ENCODE data around the gene MORN1. TPM values are rescaled to one million over a fixed set of nuclear protein-coding genes. Genes with fewer than 3 reads are reported as not detected.
A peak's percentile ranks its signal among the peaks of the same experiment; 100 is the strongest.
"Not testable (repeated sequence)": the region's sequence is repeated elsewhere in the genome, so short reads cannot be mapped to it uniquely, and the experiment has no call there.

Gene MORN1
- total RNA-seq, 1 donor from 2014 or later = 10.8 TPM

- Mint-ChIP-seq H3K4me1 (ENCODE audit: low read depth, unreplicated experiment) (peaks cover 20% of the 10 kb centered on the region), H3K27ac (ENCODE audit: unreplicated experiment) (no peak overlapping the region), H3K36me3 (ENCODE audit: unreplicated experiment) (no peaks in the 10 kb centered on the region), H3K4me3 (ENCODE audit: unreplicated experiment) (no peak overlapping the region), H3K9me3 (ENCODE audit: unreplicated experiment) (peaks cover 21% of the 10 kb centered on the region), H3K27me3 (ENCODE audit: unreplicated experiment) (peaks cover 23% of the 10 kb centered on the region)
- TF ChIP-seq CTCF (IDR thresholded peaks at IDR 0.05; ENCODE audit: partially characterized antibody, unreplicated experiment) = no peak
- DNase-seq = no peak
These were observed 93.9 kb downstream of the MORN1 start for GRCh38 chr1:2297246-2298011.

GRCh38 chr1:2296614-2297013, 94.7 kb downstream of the MORN1 start:
- Mint-ChIP-seq H3K4me3 (ENCODE audit: unreplicated experiment) (no peak overlapping the region), H3K27me3 (ENCODE audit: unreplicated experiment) (peaks cover 23% of the 10 kb centered on the region), H3K4me1 (ENCODE audit: low read depth, unreplicated experiment) (peaks cover 25% of the 10 kb centered on the region), H3K27ac (ENCODE audit: unreplicated experiment) (peak overlapping the region; percentile 54), H3K9me3 (ENCODE audit: unreplicated experiment) (peaks cover 21% of the 10 kb centered on the region), H3K36me3 (ENCODE audit: unreplicated experiment) (no peaks in the 10 kb centered on the region)
- no peak for DNase-seq
- no peak for TF ChIP-seq CTCF (IDR thresholded peaks at IDR 0.05; ENCODE audit: partially characterized antibody, unreplicated experiment)

GRCh38 chr1:2296211-2296610, 95.1 kb downstream of the MORN1 start:
- Mint-ChIP-seq H3K27me3 (ENCODE audit: unreplicated experiment) (peaks cover 24% of the 10 kb centered on the region), H3K9me3 (ENCODE audit: unreplicated experiment) (peaks cover 23% of the 10 kb centered on the region), H3K27ac (ENCODE audit: unreplicated experiment) (peak overlapping the region; percentile 54), H3K4me1 (ENCODE audit: low read depth, unreplicated experiment) (peaks cover 25% of the 10 kb centered on the region)
- DNase-seq; H3K36me3 Mint-ChIP-seq (ENCODE audit: unreplicated experiment); H3K4me3 Mint-ChIP-seq (ENCODE audit: unreplicated experiment): not testable (repeated sequence)

GRCh38 chr1:2295526-2295925, 95.8 kb downstream of the MORN1 start:
- H3K4me3 Mint-ChIP-seq (ENCODE audit: unreplicated experiment) = no peak overlapping the region
- DNase-seq = no peak
- no peak for TF ChIP-seq CTCF (IDR thresholded peaks at IDR 0.05; ENCODE audit: partially characterized antibody, unreplicated experiment)
- peaks cover 22% of the 10 kb centered on the region for H3K27me3 Mint-ChIP-seq (ENCODE audit: unreplicated experiment)
- no peaks in the 10 kb centered on the region for H3K36me3 Mint-ChIP-seq (ENCODE audit: unreplicated experiment)
- H3K27ac Mint-ChIP-seq (ENCODE audit: unreplicated experiment) = peak overlapping the region; percentile 80
- peaks cover 31% of the 10 kb centered on the region for H3K4me1 Mint-ChIP-seq (ENCODE audit: low read depth, unreplicated experiment)
- H3K9me3 Mint-ChIP-seq (ENCODE audit: unreplicated experiment) = peaks cover 28% of the 10 kb centered on the region

GRCh38 chr1:2294725-2295078, 96.7 kb downstream of the MORN1 start:
- no peak for TF ChIP-seq CTCF (IDR thresholded peaks at IDR 0.05; ENCODE audit: partially characterized antibody, unreplicated experiment)
- H3K27me3 Mint-ChIP-seq (ENCODE audit: unreplicated experiment) = peaks cover 22% of the 10 kb centered on the region
- H3K4me1 Mint-ChIP-seq (ENCODE audit: low read depth, unreplicated experiment) = peaks cover 35% of the 10 kb centered on the region
- no peaks in the 10 kb centered on the region for H3K36me3 Mint-ChIP-seq (ENCODE audit: unreplicated experiment)
- H3K9me3 Mint-ChIP-seq (ENCODE audit: unreplicated experiment) = peaks cover 29% of the 10 kb centered on the region
- H3K4me3 Mint-ChIP-seq (ENCODE audit: unreplicated experiment) = no peak overlapping the region
- no peak for DNase-seq
- no peak overlapping the region for H3K27ac Mint-ChIP-seq (ENCODE audit: unreplicated experiment)
